T follicular helper cell (primary cell): ENCODE data around the gene TMIE.

Source experiments
- DNase-seq: peaks from one replicate; pipeline ENCODE4 v3.0.0-alpha.2; 2020; ENCODE audit warnings: low read depth

The TMIE gene

DNA sequence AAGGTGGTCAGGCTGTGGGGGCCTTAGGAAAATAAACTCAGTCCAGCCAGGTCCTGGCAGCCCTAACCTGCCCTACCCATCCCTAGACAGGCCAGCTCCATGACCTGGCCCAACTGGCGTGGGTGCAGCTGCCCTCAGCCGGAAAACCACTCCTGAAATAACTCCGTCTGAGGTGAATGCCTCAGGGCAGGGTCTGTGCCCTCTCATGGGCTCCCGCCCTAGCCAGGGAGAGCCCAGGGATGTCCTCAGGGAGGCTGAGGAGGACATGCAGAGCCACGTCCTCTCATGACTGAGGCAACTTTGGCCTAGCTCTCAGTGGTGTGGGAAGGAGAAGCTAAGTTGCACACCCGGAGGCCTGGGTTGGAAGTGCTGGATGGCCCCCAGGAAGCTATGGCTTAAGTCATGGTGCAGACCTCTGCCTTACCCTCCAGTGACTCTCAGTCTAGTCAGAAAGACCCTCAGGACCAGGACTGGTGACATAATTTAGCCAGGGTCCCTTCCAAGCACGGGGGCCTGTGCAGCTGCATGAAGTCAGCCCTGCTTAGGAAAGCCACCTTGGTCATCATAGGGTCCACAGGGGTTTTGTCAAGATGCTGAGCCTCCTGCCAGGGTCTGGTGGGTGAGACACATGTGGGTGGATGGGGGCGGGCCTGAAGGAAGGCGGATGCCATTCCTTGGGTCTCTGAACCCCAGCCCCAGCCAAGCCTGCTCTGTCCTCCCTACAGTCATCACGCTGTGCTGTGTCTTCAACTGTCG lies 7.4 kb downstream of the TMIE start:
- DNase-seq: no peak

GRCh38 chr3:46709157-46709654 lies 8.0 kb downstream of the TMIE start:
- DNase-seq: no peak

DNA sequence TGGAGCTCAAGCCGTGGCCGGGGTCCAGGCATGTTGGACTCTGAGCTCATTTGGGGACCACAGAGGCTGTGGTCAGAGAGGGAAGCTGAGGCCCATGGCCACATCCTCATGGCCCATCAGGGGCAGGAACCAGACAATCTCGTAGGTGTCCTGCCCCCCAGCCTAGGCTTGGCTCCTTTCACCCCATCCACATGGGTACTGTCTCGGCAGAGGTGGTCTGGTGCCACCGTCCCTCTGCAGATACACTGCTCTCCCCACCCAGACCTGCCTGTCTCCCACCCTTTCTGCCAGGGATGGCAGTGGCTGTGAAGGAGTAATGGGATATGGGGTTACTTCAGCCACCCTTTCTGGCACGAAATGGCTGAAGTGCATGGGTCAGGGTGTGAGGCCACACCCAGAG lies 8.5 kb downstream of the TMIE start:
- no peak for DNase-seq

DNA sequence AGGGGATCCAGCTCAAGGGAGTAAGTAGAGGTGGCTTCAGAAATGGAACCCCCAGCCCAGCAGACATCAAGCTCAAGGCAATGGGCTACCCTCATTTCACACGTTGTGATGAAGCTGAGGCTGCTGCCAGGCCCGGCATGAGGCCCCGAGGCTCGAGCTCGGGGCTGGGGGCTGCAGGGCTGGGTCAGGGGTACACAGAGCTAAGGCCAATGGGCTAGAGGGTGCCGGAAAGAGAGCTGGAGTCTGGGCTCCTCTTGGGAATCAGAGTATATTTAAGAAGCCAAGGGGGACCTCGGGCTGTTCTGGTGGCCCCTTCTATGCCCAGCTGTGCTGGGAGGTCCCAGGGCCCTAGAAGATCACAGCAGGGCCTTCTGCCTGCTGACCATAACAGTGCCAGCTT lies 9.0 kb downstream of the TMIE start:
- no peak for DNase-seq

GRCh38 chr3:46710671-46711295 lies 9.6 kb downstream of the TMIE start:
- DNase-seq: no peak

DNA sequence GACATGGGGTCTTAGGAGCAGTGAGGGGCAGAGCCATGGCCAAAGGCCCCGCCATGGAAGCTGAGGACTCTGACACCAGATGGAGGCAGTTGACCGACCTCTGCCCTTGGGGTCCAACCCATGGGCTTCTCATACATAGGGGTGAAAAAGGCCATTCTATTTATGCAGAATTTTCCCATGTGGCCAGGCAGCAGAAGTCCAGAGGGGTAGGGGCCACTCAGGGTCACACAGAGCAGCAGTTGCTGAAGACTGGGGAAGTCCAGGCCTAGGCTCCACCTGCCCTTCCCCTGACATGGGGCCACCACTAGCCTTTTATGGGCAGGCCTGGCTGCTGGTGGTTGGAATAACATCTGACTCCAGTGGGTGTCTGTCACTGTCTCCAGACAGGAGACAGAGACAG lies 10.1 kb downstream of the TMIE start:
- DNase-seq: no peak

DNA sequence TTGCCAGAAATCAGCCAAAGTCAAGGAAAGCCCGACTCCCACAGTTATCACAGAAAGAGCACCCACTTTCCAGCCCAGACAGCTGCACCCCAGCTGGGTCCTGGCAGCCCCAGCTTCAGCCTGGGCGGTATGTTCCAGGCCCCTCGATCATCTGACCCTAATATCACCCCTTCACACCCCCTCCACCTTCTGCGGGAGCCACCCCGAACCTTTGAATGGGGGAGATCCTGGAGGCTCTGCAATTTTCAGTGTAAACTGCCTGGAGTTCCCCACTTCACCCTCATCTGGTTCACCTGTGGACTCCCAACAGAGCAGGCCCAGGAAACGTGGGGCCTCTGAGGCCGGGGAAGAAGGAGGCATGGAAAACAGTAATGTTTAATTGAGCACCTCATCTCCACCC lies 10.6 kb downstream of the TMIE start:
- DNase-seq: no peak

DNA sequence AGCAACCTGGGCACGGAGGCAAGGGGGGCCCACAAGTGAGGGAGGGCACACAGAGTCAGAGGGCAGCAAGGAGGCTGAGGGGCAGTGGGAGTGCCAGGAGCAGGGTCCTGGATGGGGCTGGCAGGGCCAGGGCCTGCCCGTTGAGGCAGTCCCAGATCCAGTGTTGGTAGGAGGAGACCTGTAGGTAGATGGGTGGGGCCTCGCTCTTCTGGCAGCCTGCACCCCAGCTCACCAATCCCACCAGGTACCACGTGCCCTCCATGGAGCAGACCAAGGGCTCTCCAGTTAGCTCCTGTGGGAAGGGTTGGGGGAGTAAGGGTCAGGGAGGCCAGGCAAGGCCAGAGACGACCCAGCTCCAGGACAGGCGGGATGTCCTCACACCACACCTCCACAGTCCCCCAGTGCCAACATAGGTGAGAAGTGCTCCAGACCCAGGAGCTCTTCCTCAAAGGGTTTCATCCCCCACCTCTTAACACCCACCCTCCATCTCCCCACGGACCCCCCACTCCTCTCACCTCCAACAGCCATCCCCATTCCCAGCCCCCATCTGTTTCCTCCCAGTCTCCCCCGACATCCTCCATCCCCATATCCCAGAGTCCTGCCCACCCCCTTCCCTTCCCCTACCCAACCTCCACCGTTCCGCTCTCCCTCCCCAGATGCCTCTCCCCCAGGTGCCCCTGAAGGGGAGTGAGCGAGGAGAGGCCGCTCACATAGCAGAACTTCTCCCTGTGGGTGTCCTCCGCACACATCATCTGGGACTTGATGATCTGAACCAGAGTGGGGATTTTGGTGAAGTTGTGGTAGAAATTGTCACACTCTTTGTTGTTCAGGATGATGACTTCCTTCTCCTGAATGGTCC lies 11.2 kb downstream of the TMIE start:
- no peak for DNase-seq

- DNase-seq: no peak
Observed at GRCh38 chr3:46713050-46713897, 12.1 kb downstream of the TMIE start.

DNA sequence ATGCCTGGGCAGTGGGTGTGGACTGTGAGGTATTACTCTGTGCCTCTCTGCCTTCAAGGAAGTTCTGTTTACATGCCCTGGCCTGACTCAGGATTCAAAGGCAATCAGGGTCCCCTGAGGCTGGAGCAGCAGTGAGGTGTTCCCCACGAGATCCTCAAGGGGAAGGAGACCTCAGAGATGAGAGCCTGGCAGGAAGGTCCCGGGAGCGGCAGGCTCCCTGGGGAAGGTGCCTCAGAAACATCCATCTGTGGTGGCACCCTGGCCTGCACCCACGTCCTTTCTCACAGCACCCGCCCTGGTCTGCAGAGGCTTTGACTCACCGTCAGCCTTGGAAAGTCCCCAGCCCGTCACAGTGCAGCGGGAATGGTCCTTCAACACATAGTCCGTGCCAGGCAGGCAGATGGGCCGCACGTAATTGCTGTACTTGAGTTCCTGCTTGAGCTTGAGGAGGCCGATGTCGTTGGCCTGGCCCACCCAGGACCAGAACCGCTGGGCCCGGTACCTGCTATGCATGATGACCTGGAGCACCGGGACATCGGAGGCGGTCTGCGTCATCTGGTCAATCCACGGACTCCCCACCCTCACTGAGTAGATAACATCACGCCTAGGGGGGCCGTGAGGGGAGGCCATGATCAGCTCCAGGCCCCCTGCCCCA lies 12.8 kb downstream of the TMIE start:
- no peak for DNase-seq

- no peak for DNase-seq
Observed at GRCh38 chr3:46714728-46715506, 13.7 kb downstream of the TMIE start.

- DNase-seq: no peak
Observed at GRCh38 chr3:46715507-46716175, 14.4 kb downstream of the TMIE start.

DNA sequence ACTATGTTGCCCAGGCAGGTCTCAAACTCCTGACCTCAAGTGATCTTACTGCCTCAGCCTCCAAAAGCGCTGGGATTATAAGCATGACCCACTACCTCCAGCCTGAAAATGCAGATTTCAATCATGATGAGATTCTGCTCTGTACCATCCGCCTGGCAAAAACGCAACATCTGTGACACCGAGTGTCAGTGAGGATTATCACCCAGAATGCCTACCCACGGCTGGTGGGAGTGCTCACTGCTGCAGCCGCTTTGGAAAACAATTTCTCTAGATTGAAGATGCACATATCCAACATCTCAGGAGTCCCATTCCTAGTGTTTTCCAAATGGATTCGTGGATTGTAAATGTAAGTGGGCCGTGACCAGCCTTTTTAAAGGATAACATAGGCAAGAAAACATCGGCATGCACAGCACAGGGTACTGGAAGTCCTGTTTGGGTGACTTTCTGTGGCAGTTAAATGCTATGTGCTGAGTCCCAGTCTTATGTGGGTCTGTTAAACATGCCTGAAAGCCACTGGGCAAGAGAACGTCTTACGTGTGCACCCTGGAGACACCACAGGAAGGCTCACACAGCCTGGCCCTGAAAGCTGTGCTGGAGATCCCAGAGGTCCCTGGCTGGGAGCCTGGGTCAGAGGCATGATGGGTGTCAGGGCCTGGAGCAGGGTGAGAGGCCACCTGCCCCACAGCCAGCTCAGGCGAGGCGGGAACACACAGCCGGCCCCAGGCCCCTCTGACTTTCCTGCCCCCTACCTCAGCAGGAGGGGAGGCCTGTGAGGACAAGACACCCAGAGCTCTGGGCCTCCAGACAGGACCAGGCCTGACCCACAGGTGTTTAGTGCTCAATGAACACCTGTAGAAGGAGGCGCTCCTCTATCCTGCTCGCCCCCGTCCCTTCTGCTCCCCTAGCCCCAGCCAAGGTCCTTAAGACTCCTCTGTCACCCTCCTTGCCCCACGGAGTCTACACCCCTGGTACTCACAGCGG lies 15.6 kb downstream of the TMIE start:
- no peak for DNase-seq

DNA sequence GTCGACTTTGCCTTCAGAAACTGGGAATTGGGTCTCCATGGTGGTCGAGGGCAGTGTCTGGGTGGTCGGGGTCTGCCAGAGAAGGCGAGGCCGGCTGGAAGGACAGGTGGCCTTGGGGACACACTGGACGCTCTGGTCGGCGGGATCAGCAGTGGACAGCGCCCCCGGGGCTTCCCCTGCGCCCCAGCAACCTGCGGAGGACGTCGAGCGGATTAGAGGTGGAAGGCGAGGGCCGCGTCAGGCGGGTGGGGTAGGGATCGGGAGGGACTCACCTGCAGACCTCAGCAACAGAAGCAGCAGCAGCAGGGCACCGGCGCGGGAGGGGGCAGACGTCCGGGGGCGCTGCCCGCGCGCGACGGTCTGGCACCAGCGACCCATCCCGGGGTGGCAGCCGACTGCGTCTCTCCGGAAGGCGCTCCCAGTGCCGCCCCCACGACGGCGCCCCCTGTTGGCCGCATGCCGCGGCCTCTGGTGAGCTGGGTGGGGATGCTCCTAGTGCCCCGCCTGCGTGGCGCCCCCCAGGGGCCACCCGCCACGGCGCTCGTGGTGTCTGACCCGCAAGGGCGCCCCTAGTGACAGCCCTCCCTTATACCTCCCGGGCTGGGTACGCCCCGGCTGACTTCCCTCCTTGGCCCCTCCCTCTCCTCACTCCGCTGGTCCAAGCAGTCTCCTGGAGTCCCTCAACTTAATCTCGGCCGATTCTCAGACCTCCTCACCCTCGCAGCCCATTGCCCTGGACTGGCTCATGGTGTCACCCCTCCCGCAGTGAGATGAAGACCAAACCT lies 16.4 kb downstream of the TMIE start, which contains the start of gene PRSS50:
Gene PRSS50, minus strand, starts transcription at position 423 of the 785 bp plus-strand sequence. Its CDS starts 45 bp downstream, at position 378.
- DNase-seq: no peak

- DNase-seq: no peak
Observed at GRCh38 chr3:46719044-46719565, 17.9 kb downstream of the TMIE start.

DNA sequence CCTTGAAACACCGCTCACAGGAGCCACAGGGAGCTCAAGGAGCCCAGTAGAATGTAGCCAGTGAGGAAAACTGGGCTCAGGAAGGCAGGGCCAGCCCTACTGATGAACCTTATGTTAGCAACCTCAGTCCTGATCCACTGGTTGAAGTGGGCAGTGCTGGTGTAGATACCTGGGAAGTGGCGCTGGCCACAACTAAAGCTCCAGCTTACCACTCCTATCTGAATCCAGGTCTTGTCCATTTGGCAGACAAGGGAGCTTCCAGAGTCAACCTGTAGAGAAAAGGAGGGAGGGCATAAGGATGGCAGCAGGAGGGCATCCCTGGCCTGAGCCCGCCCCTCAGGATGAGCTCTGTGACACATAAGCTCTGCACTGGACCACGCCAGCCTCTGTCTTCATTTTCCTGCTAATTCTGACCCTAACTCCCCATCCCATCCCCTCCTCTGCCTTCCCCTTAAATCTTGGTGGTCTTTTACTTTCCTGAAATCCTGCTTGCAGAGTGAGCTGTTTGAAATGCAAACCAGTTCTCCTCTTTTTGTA lies 18.6 kb downstream of the TMIE start:
- DNase-seq: no peak

- no peak for DNase-seq
Observed at GRCh38 chr3:46721009-46721408, 19.8 kb downstream of the TMIE start.
